ENCODE measurements around the gene WDR93. TPM values are rescaled to one million over a fixed set of nuclear protein-coding genes. Genes with fewer than 3 reads are reported as not detected.

The WDR93 gene
- total and polyA plus RNA-seq, 2 of the 4 experiments (the other 2 are of a cell fraction) = not detected

- intact Hi-C loops (cut with micrococcal nuclease) = no loop called here
- peaks cover 16 to 35% of the 10 kb centered on the region in 2 experiments for H3K79me1 ChIP-seq (ENCODE audit: low read depth in 1 of 2, low read length in 2 of 2)
- H3K23ac ChIP-seq (ENCODE audit: low read depth, low read length) = peak within 1 kb of the TSS; percentile 70
- H4K91ac ChIP-seq (ENCODE audit: insufficient read depth, low read depth, low read length) = peak within 1 kb of the TSS; percentile 85
- peak within 1 kb of the TSS; percentile 20; the same call in 1 of the 3 replicates for H2BK15ac ChIP-seq (ENCODE audit: low read depth, low read length)
- H4K5ac ChIP-seq (ENCODE audit: low read depth, low read length) = peak within 1 kb of the TSS; percentile 75
- H3K4me2 ChIP-seq (ENCODE audit: low read depth, low read length) = peak within 1 kb of the TSS; percentile 87
- H3K27me3 ChIP-seq (ENCODE audit: control insufficient read depth, insufficient read depth, low read length) = no peaks in the 10 kb centered on the region
- H3K27ac ChIP-seq (ENCODE audit: insufficient read depth, low read length) = peak within 1 kb of the TSS; percentile 20; the same call in 1 of the 2 replicates
- peaks cover 5% of the 10 kb centered on the region for H3K4me1 ChIP-seq (ENCODE audit: control insufficient read depth, insufficient read depth, low read length)
- H3K9ac ChIP-seq (ENCODE audit: low read depth, low read length) = peak within 1 kb of the TSS; percentile 71
- H3K4ac ChIP-seq (ENCODE audit: low read depth, low read length) = peak within 1 kb of the TSS; percentile 70
- peak; percentile 47 for DNase-seq
- ChIA-PET POLR2A (ENCODE audit: unreplicated experiment) (interaction anchor here (0.6 kb wide), 1 partner anchor 11 kb away, joined by 3 read pairs; no protein-coding TSS in a partner anchor), CTCF (no interaction called here)
- peak within 1 kb of the TSS; percentile 94 for H2AK9ac ChIP-seq (replicated peaks; ENCODE audit: low read depth, low read length, poor library complexity)
- TF ChIP-seq MAZ (IDR thresholded peaks at IDR 0.05; ENCODE audit: borderline replicate concordance, low read depth, low read length) = peak; percentile 59; the same call in 1 of the 2 replicates
- TF ChIP-seq BHLHE40 (IDR thresholded peaks at IDR 0.05; ENCODE audit: low read depth, low read length) = no peak
- no peak for TF ChIP-seq CTCF (conservative IDR thresholded peaks at IDR 0.05; ENCODE audit: low read depth, low read length)
- peak within 1 kb of the TSS; percentile 9 for H2BK5ac ChIP-seq (ENCODE audit: low read depth, low read length, poor library complexity, severe bottlenecking)
- peak within 1 kb of the TSS; percentile 51; the same call in 1 of the 2 replicates for H2AK5ac ChIP-seq (ENCODE audit: low read depth, low read length)
- H3K14ac ChIP-seq (replicated peaks; ENCODE audit: low read depth, low read length) = peak within 1 kb of the TSS; percentile 48
- H2BK120ac ChIP-seq (ENCODE audit: low read depth, low read length) = peak within 1 kb of the TSS; percentile 41
- H2BK20ac ChIP-seq (ENCODE audit: low read depth, low read length) = peak within 1 kb of the TSS; percentile 49; the same call in 1 of the 2 replicates
- H3K36me3 ChIP-seq (ENCODE audit: control insufficient read depth, insufficient read depth, low read length) = peaks cover 6% of the 10 kb centered on the region
- dilution Hi-C loops (cut with HindIII; ENCODE audit: low sequenced_read_pairs, unreplicated experiment) = no loop called here
- peak within 1 kb of the TSS; percentile 17 for H3K56ac ChIP-seq (ENCODE audit: extremely low read depth, insufficient read depth, low read length)
- H3K18ac ChIP-seq (ENCODE audit: low read depth, low read length) = no peak within 1 kb of the TSS; the same call in 1 of the 2 replicates
- peak within 1 kb of the TSS; percentile 95 for H3K4me3 ChIP-seq (ENCODE audit: insufficient read depth, low read depth, low read length)
- H3K9me1 ChIP-seq (ENCODE audit: insufficient read depth, low read length) = peaks cover 10% of the 10 kb centered on the region
- peak within 1 kb of the TSS; percentile 78 to 84 for H4K8ac ChIP-seq (ENCODE audit: low read depth in 2 of 2, low read length in 2 of 2)
- whole genome bisulfite sequencing, 2 experiments (ENCODE audit: extremely low coverage in 2 of 2, insufficient read length in 1 of 2) = 1% methylated on average over 29 of the region's 87 CpGs; no CpG with 5 or more reads in 1 of the 2 experiments
- peak within 1 kb of the TSS; percentile 93 for H2AFZ ChIP-seq (replicated peaks; ENCODE audit: low read length, poor library complexity)
- no peaks in the 10 kb centered on the region for H3K9me3 ChIP-seq (ENCODE audit: control insufficient read depth, insufficient read depth, low read length)
- H4K20me1 ChIP-seq (ENCODE audit: insufficient read depth, low read length) = peaks cover 16% of the 10 kb centered on the region
- ATAC-seq (ENCODE audit: low read depth) = peak; percentile 94
- BruUV-seq (replicated peaks) = no TSS peak
- in situ Hi-C loops (cut with MboI; ENCODE audit: low sequenced_read_pairs) = no loop called here
These were observed 35.5 kb upstream of the WDR93 start, which contains the start of gene KIF7 for GRCh38 chr15:89654847-89655805. TSS of gene KIF7 (minus strand) at chr15:89655467. CDS start at chr15:89652930, 2,537 bp downstream.

Data from IMR-90 (cell line).